ENCODE measurements around the gene RARA. TPM values are rescaled to one million over a fixed set of nuclear protein-coding genes. Genes with fewer than 3 reads are reported as not detected.
A peak's percentile ranks its signal among the peaks of the same experiment; 100 is the strongest.

RARA gene
- total and polyA plus RNA-seq, 2 of the 4 experiments (the other 2 are of a cell fraction) = 9.0 to 12.7 TPM

DNA sequence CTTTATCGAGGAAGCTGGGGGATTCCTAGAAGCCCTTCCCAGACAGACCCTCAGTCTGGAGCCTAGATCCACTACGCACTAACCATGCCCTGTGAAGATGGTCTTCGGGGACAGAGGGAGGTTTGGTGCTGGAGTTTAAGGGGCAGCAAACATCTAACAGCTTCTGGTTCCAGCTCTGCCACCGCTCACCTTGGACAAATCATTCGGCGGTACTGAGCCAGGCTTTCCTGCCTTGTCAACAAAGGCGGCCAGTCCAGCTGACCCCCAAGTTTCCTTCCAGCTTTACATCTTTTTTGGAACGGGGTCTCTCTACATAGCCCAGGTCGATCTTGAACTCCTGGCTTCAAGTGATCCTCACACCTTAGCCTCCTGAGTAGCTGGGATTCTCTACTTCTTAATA, 55.9 kb downstream of the RARA start:
- Histone ChIP-seq H3K18ac (ENCODE audit: low read depth, low read length) (no peak overlapping the region), H4K20me1 (ENCODE audit: insufficient read depth, low read length) (no peaks in the 10 kb centered on the region), H3K79me1 (ENCODE audit: low read depth in 1 of 2, low read length in 2 of 2) (peaks cover 0 to 7% of the 10 kb centered on the region in 2 experiments; a peak in 1 of 4 replicates), H3K9ac (ENCODE audit: low read depth, low read length) (no peak overlapping the region), H2BK5ac (ENCODE audit: low read depth, low read length, poor library complexity, severe bottlenecking) (no peak overlapping the region), H2BK20ac (ENCODE audit: low read depth, low read length) (no peak overlapping the region), H3K23ac (ENCODE audit: low read depth, low read length) (no peak overlapping the region), H3K4me3 (ENCODE audit: insufficient read depth, low read depth, low read length) (no peak overlapping the region), H3K36me3 (ENCODE audit: control insufficient read depth, insufficient read depth, low read length) (no peaks in the 10 kb centered on the region), H3K14ac (replicated peaks; ENCODE audit: low read depth, low read length) (no peak overlapping the region), H4K91ac (ENCODE audit: insufficient read depth, low read depth, low read length) (no peak overlapping the region), H2AK5ac (ENCODE audit: low read depth, low read length) (no peak overlapping the region), H2AFZ (replicated peaks; ENCODE audit: low read length, poor library complexity) (no peak overlapping the region), H3K27ac (ENCODE audit: insufficient read depth, low read length) (no peak overlapping the region), H3K4me1 (ENCODE audit: control insufficient read depth, insufficient read depth, low read length) (peaks cover 4% of the 10 kb centered on the region; the same call in 1 of the 2 replicates), H3K9me3 (ENCODE audit: control insufficient read depth, insufficient read depth, low read length) (no peaks in the 10 kb centered on the region), H2BK15ac (ENCODE audit: low read depth, low read length) (no peak overlapping the region), H3K9me1 (ENCODE audit: insufficient read depth, low read length) (no peaks in the 10 kb centered on the region; the same call in 1 of the 2 replicates), H3K27me3 (ENCODE audit: control insufficient read depth, insufficient read depth, low read length) (no peaks in the 10 kb centered on the region), H3K56ac (ENCODE audit: extremely low read depth, insufficient read depth, low read length) (no peak overlapping the region), H4K8ac (ENCODE audit: low read depth in 2 of 2, low read length in 2 of 2) (no peak overlapping the region), H3K4me2 (ENCODE audit: low read depth, low read length) (no peak overlapping the region), H3K4ac (ENCODE audit: low read depth, low read length) (no peak overlapping the region), H2BK120ac (ENCODE audit: low read depth, low read length) (no peak overlapping the region), H4K5ac (ENCODE audit: low read depth, low read length) (no peak overlapping the region), H2AK9ac (replicated peaks; ENCODE audit: low read depth, low read length, poor library complexity) (peak overlapping the region; percentile 50)
- intact Hi-C loops (cut with micrococcal nuclease) (loop anchor here (10.0 kb wide), 1 partner anchor 430 kb away; the partner anchor contains the start of gene KRT28), dilution Hi-C loops (cut with HindIII; ENCODE audit: low sequenced_read_pairs, unreplicated experiment) (no loop called here), in situ Hi-C loops (cut with MboI; ENCODE audit: low sequenced_read_pairs) (loop anchor here (5.0 to 25.0 kb wide), 3 partner anchors 167 to 1297 kb away; partner anchors contain the start of genes KRT27 and KRT28)
- POLR2A ChIA-PET (ENCODE audit: unreplicated experiment) = interaction anchor here (0.6 to 1.0 kb wide), 3 partner anchors 20 to 164 kb away, joined by 3 to 5 read pairs (median 4); no protein-coding TSS in a partner anchor
- no TSS peak for BruUV-seq (replicated peaks)
- 96% methylated on average over 3 of the region's 9 CpGs; no CpG with 5 or more reads in 1 of the 2 experiments for WGBS, 2 experiments (ENCODE audit: extremely low coverage in 2 of 2, insufficient read length in 1 of 2)
- no peak for DNase-seq
- TF ChIP-seq NFE2L2 (IDR thresholded peaks at IDR 0.05; ENCODE audit: low read depth, low read length) (no peak), BHLHE40 (IDR thresholded peaks at IDR 0.05; ENCODE audit: low read depth, low read length) (no peak), SMC3 (IDR thresholded peaks at IDR 0.05; ENCODE audit: low read depth, low read length) (no peak)
- no peak for ATAC-seq (ENCODE audit: low read depth)
- CTCF ChIA-PET = interaction anchor here (0.6 to 1.9 kb wide), 2 partner anchors 18 to 168 kb away, joined by 3 to 9 read pairs; no protein-coding TSS in a partner anchor

All from IMR-90 (cell line).